Measurements from ENCODE around the gene DOC2B. TPM values are rescaled to one million over a fixed set of nuclear protein-coding genes. Genes with fewer than 3 reads are reported as not detected.
"Not testable (repeated sequence)": the region's sequence is repeated elsewhere in the genome, so short reads cannot be mapped to it uniquely, and the experiment has no call there.

The DOC2B gene
- total RNA-seq, 1 donor from 2014 or later: 6.6 TPM

DNA sequence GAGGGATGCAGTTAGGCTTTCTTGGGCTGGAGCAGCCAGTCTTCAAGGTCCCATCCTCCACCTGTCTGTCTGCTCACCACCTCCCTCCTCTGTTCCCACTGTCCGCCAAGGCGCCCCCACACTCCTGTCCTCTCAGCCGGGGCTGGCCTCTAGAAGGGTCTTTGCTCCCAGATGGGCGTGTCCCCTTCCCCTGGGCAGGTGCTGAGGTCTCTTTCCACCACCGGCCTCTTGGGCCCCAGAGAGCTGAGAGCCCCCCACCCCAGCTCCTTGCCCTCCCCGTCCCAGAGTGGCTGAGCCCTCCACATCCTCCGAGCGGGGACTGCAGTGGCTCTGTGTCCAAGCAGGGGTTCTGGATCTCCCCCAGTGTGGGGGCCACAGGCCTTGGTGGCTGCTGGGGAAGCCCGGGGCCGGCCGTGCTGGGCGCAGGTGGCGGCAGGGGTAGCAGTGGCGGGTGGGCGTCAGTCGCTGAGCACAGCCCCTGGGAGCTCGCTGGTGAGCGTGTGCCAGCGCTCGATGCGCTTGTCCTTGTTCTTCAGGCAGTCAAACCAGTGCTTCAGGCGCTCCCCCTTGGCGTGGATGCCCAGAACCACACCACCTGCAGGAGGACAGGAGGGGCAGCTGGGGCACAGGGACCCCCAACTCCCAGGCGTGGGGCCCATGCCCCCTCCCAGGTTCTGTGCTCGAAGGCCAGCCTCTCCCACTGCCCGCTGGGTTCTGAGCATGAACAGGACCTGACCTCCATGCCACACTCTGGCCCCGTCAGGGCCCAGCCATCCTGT is 34.3 kb downstream of the DOC2B start:
- intact Hi-C loops (cut with micrococcal nuclease): no loop called here

GRCh38 chr17:146546-146945 is 34.9 kb downstream of the DOC2B start:
- intact Hi-C loops (cut with micrococcal nuclease): no loop called here

- intact Hi-C loops (cut with micrococcal nuclease): loop anchor here (2.0 kb wide), 2 partner anchors 241 to 835 kb away; no protein-coding TSS in a partner anchor
Measured at GRCh38 chr17:145671-146541, 35.5 kb downstream of the DOC2B start.

DNA sequence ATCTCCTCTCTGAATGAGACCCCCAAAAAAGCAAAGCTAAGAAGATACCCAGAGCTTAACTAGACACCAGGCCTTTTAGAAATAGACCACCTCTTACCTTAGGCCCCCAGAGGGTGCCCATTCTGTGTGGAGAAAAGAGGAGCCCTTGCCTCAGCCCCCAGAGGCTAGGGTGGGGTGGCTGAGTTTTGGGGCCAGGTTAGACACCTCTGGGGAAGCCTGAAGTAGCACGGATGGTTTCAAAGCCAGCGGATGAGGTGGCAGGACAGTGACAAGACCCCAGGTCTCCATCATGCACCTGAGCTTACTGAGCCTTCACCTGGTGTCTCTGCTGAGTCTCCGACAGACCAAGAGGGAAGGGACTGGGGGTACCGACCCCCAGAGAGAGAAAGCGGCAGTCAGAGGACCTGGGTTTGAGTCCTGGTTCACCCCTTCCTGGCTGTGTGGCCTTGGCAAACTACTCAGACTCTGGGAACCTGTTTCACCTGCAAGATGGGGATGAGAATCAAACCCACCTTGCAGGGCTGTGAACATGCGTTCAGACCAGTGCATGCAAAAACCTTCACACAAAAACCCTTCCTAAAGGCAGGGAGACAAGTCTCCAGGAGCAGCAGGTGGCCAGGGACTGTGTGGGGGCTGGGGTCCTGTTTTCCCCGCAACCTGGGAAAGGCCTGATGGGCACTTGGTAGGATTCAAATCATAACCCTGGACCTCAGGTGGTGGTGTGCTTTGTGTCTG is 36.3 kb downstream of the DOC2B start:
- intact Hi-C loops (cut with micrococcal nuclease): loop anchor here (2.0 kb wide), 2 partner anchors 242 to 836 kb away; no protein-coding TSS in a partner anchor

- intact Hi-C loops (cut with micrococcal nuclease): loop anchor here (2.0 kb wide), 4 partner anchors 243 to 855 kb away; no protein-coding TSS in a partner anchor
Measured at GRCh38 chr17:143785-144281, 37.6 kb downstream of the DOC2B start.

DNA sequence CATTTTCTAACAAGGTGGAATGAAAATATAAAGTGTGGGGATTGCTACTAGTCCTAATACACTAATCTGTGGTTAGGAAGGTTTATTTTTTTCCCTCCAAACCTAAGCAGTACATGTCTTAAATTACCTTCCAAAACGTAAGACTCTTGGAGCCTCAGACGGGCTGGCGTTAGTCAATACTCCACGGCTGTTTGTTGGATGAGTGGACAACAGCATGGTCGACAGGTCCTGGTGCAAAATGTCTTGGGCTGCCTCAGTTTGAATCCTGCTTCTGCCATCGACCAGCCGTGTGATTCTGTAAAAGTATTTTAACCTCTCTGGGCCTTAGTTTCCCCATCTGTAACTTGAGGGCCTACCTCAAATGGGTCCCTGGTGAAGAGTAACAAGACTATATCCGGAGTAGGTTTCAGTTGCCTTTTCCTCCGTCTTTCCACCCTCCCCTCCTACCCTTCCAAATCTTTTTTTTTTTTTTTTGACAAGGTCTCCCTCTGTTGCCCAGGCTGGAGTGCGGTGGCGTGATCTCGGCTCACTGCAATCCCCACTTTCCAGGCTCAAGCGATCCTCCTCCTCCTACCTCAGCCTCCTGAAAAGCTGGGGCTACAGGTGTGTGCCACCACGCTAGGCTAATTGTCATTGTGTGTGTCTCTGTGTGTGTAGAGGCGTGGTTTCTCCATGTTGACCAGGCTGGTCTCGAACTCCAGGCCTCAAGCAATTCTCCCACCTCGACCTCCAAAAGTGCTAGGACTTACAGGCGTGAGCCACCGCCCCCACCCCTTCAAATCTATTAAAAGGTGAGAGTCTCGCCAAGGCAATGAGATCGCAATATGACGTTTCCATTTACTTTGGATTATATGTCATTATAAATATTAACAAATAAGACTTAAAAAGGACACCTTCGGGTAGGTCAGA is 38.3 kb downstream of the DOC2B start:
- intact Hi-C loops (cut with micrococcal nuclease): loop anchor here (2.0 kb wide), 2 partner anchors 558 to 856 kb away; no protein-coding TSS in a partner anchor

- intact Hi-C loops (cut with micrococcal nuclease): loop anchor here (2.0 kb wide), 2 partner anchors 559 to 857 kb away; no protein-coding TSS in a partner anchor
Measured at GRCh38 chr17:142102-142661, 39.3 kb downstream of the DOC2B start.

GRCh38 chr17:139401-140205 is 41.8 kb downstream of the DOC2B start:
- intact Hi-C loops (cut with micrococcal nuclease): not testable (repeated sequence)

- intact Hi-C loops (cut with micrococcal nuclease): not testable (repeated sequence)
Measured at GRCh38 chr17:137166-137807, 44.2 kb downstream of the DOC2B start, which contains the start of gene SCGB1C2. Gene SCGB1C2, plus strand, starts transcription at chr17:137569. Its CDS starts 22 bp downstream, at chr17:137591.

GRCh38 chr17:136531-136930 is 44.9 kb downstream of the DOC2B start:
- intact Hi-C loops (cut with micrococcal nuclease): not testable (repeated sequence)

DNA sequence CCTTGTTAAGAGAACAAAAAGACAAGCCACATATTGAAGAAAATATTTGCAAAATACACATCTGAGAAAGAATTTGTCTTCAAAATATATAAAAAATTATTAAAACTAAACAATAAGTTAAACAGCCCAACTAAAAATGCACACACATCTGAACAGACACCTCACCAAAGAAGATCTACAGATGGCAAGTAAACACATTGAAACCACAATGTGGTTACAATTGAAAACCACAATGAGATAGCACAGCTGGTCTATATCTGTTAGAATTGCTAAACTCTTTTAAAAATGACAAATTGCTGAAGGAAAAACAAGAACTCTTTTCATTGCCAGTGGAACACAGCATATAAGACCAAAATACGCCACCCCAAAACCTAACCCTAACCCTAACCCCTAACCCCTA is 45.6 kb downstream of the DOC2B start:
- intact Hi-C loops (cut with micrococcal nuclease): not testable (repeated sequence)

DNA sequence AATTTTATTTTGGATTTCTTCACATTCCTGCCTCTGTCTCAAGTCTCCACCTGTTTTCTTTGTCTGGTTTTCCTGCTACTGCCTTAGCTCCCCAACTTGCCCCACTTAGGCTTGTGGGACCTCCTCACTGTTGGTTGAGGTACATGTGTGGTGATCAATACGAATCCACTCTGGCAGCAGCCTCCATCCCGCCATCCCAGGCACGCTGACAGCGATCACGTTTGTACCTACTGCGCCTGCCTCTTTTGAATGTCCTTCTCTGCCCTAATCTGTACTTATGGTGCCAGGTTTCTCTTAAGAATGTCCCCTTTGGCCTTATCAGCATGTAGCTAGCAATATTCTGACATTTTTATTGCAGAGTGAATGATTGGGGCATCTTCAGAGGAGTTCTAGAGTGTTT is 46.4 kb downstream of the DOC2B start:
- intact Hi-C loops (cut with micrococcal nuclease): not testable (repeated sequence)

GRCh38 chr17:134332-134785 is 47.1 kb downstream of the DOC2B start:
- intact Hi-C loops (cut with micrococcal nuclease): not testable (repeated sequence)

DNA sequence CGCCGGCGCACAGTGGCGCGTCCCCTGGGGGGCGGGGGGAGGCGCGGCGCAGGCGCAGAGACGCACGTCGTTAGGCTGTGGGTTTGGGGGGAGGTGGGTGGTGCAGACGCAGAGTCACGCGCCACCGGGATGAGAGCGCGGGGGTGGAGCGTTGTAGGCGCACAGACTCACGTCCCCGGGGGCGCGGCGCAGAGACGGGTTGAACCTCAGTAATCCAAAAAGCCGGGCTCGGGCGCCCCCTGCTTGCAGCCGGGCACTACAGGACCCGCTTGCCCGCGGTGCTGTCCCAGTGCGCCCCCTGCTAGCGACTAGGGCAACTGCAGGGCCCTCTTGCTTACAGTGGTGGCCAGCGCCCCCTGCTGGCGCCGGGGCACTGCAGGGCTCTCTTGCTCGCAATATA is 47.5 kb downstream of the DOC2B start:
- intact Hi-C loops (cut with micrococcal nuclease): not testable (repeated sequence)

- intact Hi-C loops (cut with micrococcal nuclease): not testable (repeated sequence)
Measured at GRCh38 chr17:118339-118917, 63.0 kb downstream of the DOC2B start.

DNA sequence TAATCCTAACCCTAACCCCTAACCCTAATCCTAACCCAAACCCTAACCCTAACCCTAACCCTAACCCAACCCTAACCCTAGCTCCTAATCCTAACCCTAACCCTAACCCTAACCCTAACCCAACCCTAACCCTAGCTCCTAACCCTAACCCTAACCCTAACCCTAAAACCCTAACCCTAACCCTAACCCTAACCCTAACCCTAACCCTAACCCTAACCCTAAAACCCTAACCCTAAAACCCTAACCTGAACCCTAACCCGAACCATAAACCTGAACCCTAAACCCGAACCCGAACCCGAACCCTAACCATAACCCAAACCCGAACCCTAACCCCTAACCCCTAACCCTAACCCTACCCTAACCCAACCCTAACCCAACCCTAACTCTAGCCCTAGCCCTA is 68.3 kb downstream of the DOC2B start:
- intact Hi-C loops (cut with micrococcal nuclease): not testable (repeated sequence)
